HTR-8/SVneo (cell line): ENCODE data around the gene NAIF1.
"Not testable (repeated sequence)": the region's sequence is repeated elsewhere in the genome, so short reads cannot be mapped to it uniquely, and the experiment has no call there.

Experiments used
- DNase-seq: peaks from one replicate; pipeline ENCODE4 v3.0.0; 2011; ENCODE audit warnings: low spot score, mixed read lengths; ENCODE audit not compliant: insufficient read length
- FAIRE-seq: peaks from 2 replicates; lab custom pipeline; 2011; peaks lifted over from hg19 to GRCh38; lab: Jason Lieb, UNC

NAIF1 gene

DNA sequence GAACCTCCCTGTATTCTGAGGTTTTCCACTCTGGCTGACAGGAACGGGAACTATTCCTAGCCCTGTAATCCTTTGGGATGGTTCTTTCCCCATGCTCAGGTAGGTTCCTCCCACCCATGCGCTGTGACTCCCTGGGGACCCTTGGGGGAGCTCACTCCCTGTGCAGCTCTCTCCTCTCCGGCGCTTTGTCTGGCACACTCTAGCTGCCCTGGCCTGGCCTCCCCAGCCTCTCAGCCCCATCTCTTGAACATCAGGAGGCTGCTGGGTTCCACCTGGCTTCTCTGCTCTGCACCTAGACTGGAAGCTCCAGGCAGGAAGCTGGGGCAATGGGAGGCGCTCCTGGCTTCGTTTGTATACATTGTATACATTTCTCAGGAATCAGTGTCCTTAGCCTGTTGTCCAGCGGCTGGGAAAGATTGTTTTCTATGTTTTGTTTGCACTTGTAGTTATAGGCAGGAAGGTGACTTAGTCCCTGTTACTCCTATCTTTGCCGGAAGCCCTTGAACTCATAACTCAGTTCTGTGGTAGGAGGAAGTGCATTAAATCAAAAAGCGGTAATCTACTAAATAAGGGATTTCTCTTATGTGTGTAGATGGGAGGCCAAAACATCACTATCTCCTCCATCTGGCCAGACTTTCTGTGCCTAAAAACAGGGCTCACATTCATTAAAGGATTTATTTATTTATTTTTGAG, 21.3 kb upstream of the NAIF1 start:
- FAIRE-seq: no peak
- no peak for DNase-seq

DNA sequence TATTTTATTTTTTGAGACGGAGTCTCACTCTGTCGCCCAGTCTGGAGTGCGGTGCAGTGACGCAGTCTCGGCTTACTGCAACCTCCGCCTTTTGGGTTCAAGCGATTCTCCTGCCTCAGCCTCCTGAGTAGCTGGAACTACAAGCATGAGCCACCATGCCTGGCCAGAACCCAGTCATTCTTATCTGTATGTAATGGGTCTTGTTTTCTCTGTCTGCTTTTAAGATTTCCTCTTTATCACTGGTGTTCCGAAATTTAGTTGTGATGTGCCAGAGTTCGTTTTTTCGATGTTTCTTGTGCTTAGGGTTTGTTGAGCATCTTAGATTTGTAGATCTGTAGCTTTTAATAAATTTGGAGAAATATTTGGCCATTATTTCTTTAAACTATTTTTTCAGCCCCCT, 20.1 kb upstream of the NAIF1 start:
- FAIRE-seq (no peak), DNase-seq (no peak)

DNA sequence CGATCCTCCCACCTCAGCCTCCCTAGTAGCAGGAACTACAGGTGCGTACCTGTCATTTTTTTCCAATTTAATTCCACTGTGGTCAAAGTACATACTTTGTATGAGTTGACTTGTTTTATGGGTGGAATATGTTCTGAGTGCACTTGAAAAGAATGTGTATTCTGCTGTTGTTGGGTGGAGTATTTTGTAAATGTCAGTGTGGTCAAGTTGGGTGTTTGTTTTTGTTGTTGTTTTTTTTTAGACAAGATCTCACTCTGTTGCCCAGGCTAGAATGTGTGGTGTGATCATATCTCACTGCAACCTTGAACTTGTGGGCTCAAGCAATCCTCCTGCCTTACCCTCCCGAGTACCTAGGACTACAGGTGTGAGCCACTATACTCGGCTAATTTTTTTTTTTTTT, 18.8 kb upstream of the NAIF1 start:
- FAIRE-seq (no peak), DNase-seq (no peak)

DNA sequence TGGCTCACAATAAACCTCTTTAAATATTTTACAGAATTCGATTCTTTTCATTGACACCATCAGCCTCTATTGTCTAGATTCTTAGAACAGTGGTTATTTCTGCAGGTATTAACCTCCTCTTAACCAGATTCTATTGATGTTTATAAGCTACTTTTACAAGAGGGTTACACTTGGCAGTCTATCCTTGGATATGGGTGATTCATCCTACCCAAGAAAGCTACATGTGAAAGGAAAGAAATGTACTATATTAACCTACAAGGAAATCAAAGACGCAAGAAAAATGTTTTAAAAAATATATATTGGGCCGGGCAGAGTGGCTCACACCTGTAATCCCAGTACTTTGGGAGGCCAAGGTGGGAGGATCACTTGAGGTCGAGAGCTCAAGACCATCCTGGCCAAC, 17.6 kb upstream of the NAIF1 start:
- DNase-seq (no peak), FAIRE-seq (no peak)

DNA sequence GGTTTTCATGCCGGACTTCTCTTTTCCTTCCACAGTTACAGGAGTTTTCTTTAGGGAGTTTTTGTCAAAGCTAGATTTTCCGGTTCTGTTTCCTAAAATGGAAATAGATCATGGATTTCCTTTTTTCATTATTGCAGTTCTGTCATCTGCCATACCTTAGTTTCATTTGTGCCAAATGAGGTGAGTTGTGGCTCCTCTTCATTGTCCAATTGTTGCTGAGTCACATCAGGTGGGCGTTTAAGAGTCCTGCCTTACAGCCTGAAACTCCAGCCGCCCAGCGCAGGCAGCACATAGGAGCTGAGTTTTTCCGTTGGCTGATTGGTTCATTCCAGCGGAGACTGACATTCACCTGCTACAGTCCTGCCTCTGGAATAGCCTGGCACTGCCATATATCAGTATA, 15.0 kb upstream of the NAIF1 start:
- FAIRE-seq (no peak), DNase-seq (no peak)

DNA sequence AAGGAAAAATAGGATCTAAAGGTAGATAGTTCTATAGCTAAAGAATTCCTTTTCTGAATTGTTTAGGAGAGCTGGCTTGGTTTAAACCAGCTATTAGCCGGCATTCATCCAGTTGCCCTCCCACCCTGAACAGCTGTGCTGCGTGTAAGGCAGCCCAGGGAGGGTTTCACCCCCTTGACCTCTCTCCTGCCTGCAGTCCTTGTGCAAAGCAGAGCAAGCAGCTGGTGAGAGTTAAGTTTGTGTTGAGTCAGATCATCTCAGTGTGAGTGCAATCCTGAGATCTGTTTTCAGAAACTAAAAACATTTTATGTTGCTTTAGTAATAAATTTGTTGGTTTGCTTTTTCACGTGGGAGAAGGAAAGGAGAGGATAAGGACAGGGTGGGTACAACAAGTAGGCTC, 13.9 kb upstream of the NAIF1 start:
- no peak for FAIRE-seq
- no peak for DNase-seq

DNA sequence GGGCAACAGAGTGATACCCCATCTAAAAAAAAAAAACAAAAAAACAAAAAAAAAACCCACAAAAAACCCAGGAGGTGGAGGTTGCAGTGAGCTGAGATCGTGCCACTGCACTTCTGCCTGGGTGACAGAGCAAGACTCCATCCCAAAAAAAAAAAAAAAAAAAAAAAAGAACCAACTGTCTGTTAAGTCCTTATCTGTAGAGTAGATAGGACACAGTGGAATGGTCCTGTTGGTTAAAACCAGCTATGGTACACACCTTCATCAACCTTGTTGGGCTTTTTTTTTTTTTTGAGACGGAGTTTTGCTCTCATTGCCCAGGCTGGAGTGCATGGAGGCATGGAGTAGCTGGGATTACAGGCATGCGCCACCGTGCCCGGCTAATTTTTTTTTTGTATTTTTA, 13.1 kb upstream of the NAIF1 start:
- no peak for DNase-seq

DNA sequence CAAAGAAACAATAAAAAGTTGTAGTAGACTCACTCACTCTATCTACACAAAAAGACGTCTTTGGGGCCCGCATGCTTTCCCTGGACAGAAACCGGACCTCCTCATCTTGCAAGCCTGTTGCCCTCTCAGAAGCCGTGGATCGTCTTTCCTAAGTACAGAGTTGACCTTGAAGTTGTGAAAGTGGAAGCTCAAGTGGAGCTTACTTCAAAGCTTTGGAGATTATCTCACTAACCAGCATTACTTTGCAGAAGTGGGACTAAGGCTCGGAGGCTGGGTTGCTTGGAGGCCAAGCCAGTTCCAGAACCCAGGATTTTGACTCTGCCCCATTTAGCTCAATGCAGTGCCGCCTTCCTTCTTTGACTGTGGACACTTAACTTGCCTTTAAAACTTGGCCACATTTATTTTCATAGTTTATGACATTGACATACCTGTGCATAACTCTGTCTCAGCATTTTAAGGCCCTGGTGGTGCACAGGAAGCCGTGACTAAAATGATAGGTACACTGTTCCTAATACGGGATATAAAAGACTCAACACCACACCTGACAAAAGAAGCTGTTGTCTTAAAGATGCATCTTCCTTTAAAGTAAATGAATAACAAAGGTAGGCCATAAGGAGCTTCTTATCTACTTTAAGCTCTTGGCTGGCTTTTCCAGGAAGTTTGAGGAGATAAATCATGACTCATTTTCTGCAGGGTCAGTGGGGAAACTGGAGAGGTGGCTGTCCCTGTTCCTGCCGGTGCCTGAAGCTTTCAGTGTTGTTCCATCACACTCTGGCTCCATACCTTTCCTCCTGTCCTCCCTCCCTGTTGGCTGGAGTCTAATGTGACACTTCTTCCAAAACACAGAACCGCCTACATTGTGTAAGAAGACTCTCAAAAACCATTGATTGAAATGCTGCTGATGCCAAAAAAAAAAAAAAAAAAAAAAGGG, 11.6 kb upstream of the NAIF1 start:
- DNase-seq: no peak
- no peak for FAIRE-seq

More for the DNA sequence above, 13.1 kb upstream of the NAIF1 start:
- FAIRE-seq: no peak

DNA sequence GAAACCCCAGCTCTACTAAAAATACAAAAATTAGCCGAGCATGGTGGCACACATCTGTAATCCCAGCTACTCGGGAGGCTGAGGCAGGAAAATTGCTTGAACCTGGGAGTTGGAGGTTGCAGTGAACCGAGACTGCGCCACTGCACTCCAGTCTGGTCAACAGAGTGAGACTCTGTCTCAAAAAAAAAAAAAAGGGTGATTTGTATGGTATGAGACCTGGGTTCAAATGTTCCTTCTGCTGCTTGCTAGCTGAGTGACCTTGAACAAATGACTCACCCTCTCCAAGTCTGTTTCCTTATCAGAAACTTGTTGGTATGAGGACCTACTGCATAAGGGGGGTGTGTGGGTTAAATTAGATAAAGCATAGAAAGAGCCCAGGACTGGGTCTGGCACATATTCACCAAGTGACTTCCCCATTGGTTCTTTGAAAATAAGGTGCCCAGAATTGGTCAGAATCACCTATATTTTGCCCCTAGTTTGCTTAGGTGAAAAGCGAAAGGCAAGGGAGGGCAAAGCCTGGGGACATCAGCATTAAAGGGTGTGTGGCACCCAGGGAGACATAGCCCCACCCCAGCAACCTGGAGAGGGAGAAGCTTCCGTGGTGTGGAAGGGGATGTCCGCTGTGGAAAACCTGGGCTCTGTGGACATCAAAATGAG, 10.9 kb upstream of the NAIF1 start:
- DNase-seq (no peak), FAIRE-seq (no peak)

DNA sequence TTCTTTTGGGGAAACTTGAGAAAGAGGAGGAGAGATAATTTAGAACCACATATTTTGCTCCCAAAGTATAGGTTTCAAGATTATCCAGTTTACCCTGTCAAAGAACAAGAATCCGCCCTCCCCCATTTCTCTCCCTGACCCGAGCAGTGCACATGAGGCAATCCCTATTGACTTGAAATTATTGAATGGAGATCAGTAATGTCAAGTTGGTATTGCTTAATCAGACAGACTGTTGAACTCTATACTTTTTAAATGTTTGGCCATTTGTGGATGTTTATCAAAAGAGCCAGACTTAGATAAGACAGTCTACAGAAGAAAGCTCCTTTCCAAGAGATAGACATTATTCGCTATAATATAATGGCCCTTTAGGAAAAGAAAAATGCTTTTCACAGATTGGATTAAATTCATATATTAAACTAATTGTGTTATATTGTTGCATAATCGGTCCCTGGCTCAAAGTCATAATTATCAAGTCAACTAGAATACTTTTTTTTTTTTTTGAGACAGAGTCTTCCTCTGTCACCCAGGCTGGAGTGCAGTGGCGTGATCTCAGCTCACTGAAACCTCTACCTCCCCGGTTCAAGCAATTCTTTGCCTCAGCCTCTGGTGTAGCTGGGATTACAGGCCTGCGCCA, 6.2 kb upstream of the NAIF1 start:
- DNase-seq (no peak), FAIRE-seq (no peak)

DNA sequence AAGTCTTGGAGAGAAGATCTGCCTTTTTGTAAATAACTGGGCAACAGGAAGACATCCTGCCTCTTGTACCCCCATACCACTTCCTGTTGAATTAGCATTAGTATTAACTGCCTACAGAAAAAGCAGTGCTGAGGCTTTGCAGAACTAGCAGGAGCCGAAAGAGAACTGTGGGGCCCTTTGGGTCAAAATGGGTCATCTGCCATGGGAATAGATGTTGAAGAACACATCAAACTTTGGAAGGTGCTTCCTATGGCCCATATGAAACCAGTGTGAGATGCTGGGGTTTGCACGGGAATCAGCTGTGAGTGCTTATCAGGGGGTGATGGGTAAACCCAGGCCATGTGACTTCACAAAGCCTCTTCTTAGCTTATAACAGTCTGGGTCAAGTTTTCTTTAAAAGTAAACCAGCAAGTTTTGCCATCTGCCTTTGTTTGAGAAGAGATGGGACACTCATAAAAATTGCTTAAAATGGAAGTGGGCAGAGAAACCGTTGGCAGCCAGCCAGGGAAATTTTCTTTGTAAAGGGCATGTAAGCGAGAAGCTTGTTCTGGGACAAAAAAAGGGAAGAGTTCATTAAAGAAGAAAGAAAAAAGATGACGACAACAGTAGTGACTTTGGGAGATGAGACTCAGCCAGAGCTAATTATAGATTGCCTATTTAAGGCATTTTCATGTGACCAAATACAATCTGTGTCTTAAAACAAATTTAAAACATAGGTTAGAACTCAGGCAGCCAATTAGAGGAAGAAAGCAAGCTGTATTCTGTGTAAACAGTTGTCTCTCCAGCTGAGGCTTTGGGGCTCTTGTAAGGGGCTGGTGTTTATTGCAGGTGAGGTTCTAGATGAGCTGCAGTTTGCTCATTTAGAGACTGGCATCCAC, 5.3 kb upstream of the NAIF1 start:
- no peak for DNase-seq
- FAIRE-seq: no peak

DNA sequence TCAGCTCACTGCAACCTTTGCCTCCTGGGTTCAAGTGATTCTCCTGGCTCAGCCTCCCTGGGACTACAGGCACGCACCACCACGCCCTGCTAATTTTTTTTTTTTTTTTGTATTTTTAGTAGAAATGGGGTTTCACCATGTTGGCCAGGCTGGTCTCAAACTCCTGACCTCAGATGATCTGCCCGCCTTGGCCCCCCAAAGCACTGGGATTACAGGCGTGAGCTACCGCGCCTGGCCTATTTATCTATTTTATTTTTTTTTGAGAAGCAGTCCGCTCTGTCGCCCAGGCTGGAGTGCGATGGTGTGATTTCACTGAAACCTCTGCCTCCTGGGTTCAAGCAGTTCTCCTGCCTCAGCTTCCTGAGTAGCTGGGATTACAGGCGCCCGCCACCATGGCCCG, 4.4 kb upstream of the NAIF1 start:
- FAIRE-seq, DNase-seq: not testable (repeated sequence)

DNA sequence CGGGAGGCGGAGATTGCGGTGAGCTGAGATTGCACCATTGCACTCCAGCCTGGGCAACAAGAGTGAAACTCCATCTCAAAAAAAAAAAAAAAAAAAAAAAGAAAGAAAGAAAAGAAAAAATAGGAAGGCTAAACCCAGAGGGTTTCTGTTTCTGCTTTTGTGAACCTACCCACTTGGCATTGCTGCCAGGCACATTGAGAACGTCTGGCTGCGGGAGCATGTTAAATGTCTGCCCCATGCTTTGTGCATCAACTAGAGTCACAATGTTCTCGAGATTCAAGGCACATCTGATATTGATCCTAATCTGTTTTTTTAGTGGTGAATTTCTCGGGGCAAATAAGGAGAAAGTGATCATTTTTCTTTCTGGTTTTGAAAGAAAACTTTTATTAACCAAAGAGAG, 3.8 kb upstream of the NAIF1 start:
- no peak for FAIRE-seq

DNA sequence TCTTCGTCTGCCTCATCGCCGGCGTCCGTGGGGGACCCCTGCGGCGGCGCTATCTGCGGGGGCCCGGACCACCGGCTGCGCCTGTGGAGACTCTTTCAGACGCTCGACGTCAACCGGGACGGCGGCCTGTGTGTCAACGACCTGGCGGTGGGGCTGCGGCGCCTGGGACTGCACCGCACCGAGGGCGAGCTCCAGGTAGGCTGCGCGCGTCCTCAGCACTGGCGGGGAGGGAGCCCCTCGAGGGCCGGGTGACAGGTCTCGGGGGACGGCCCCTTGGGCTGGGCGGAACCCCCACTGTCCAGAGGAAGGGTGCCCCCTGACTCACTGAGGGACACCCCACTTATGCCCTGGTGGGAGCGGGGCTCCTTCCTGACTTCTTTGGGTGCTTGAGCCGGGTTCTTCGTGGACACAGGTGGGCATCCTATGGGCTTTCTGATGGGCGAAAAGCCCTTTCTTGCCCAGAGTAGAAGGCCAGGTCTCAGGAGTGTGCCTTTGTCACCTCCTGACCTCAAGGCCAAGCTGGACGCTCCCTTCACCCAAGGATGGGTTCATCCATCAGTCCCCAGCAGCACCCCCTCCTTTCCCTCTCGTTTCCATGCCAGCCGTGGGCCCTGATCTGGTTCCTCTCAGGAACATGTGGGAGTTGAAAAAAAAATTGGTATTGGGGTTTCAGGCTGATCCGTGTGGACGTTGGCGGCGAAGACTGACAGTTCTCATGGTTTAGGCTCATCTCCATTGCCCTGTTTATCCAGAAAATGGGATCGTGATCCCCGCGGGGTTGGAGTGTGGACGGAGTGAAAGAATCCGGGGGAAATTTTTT, 1.5 kb upstream of the NAIF1 start:
- FAIRE-seq (no peak), DNase-seq (no peak)

More for the DNA sequence above, 3.8 kb upstream of the NAIF1 start:
- no peak for DNase-seq

DNA sequence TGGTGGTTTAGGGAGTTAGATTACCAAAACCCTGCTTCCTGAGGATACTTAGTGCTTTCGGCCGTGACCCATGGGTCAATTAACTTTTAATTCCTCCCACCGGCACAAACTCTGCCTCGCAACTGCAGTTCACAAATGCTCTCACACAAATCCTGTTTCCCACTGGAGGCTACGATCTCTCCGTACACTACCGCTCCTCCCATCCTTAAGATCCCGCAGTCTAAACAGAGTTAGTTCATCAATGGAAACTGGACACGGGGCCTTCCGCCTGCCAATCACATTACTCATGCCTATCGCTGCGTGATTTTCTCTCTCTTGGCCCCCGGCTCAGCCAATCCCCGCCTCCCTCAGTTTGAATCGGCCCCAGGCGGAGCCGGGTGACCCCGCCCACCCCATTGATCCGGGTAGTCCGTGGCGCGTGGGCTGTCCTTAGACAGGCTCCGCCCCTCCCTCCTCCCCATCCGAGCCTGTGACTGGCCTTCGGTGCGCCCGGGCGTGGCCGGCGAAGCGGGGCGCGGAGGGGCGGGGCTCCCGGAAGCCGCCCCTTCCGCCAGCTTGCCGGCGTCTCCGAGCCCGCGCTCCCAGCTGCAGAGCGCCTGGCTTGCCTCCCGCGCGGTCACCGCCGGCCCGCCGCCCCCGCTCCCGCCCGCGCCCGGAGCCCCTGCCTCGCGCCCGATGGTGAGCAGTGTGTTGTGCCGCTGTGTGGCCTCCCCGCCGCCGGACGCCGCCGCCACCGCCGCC, 695 bp upstream of the NAIF1 start, which contains the start of gene SLC25A25:
TSS of gene SLC25A25 (plus strand) at position 588 of the 741 bp plus-strand sequence. CDS start at position 676, 88 bp downstream.
- FAIRE-seq (no peak), DNase-seq (peak; percentile 91)

DNA sequence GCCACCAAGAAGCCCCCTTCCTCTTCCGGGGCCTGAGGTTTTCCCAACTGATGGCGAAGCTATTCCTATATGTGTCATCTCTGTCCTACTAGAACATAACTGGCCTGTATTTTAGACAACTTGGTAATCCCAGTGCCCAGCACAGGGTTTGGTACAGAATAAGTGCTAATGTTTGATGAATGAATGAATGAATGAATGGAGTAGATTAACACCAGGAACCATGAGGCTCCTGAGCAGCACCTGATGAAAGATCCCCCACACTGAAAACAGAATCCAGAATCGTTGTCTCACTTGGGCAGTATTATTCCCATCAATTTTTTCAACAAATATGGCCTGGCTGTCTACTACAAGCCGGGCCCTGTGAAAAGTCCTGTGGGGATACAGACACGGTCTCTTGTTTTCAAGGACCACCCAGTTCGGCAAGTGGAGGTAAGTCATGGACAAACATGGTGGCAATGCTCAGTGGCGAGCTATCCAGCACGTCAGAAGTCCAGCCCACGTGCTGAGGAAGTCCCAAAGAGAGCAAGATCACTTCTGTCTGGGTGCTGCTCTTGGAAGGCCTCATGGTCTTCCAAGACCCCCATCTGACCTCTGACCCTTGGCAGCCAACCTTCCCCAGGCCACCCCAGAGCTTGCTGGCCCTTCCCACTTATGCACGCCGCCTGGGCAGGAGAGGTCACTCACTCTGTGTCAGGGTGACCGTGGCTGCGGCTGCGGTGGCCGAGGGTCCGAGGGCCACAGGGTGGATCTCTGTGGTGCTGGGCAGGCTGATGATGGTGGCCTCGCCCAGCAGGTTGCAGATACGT, 1.0 kb downstream of the NAIF1 start:
- FAIRE-seq (no peak), DNase-seq (no peak)
